Esophagus squamous epithelium (tissue), 4 donors: ENCODE results near the gene IGFBP3.

Experiments used
- CTCF ChIP-seq, 6 experiments: fragments of 450-650 bp in 4 of 6; fragments of 200-600 bp in 2 of 6; sonication (generic) in 2 of 6; IDR thresholded peaks; one replicate each; pipeline ENCODE4 v1.5.1; 2016 to 2019; ENCODE audit warnings: antibody characterized with exemption in 6 of 6, mild to moderate bottlenecking in 4 of 6, moderate library complexity in 4 of 6
- POLR2A ChIP-seq, 4 donors: fragments of 450-650 bp; IDR thresholded peaks; one replicate each; pipeline ENCODE4 v1.6.1; 2017; ENCODE audit warnings: antibody characterized with exemption in 4 of 4, mild to moderate bottlenecking in 4 of 4, moderate library complexity in 3 of 4

- no peak for TF ChIP-seq CTCF (IDR thresholded peaks at IDR 0.05)
- no peak for TF ChIP-seq POLR2A (IDR thresholded peaks at IDR 0.05)
Observed at GRCh38 chr7:45918556-45918955, 2.5 kb downstream of the IGFBP3 start.
